Natural killer cell treated with Interleukin-12 subunit alpha and Interleukin-12 subunit beta and Interleukin-15 and Interleukin-18, amount 100 ng/mL, for 72 hours (primary cell): ENCODE data around the gene DENND1A. TPM values are rescaled to one million over a fixed set of nuclear protein-coding genes. Genes with fewer than 3 reads are reported as not detected.

Experiments
- ATAC-seq, 2 donors: fragments of 150-1000 bp; cut with Tn5 transposase in 1 of 2; sonication (Bioruptor Pico), chemical (Tn5 transposase) in 1 of 2; 2 replicates each; pipeline ENCODE4 v1.10.0; 2021
- DNase-seq: peaks from one replicate; pipeline ENCODE4 v3.0.0; 2022; ENCODE audit warnings: low spot score
- H3K27ac Mint-ChIP-seq, 2 donors: 1 replicate in 1 of 2; 2 replicates in 1 of 2; pipeline ENCODE4 v1.8.0; 2022; ENCODE audit warnings: mixed read lengths in 2 of 2, mild to moderate bottlenecking in 1 of 2, moderate library complexity in 1 of 2
- H3K27me3 Mint-ChIP-seq, 2 donors: 1 replicate in 1 of 2; 2 replicates in 1 of 2; pipeline ENCODE4 v1.8.0; 2022; ENCODE audit warnings: mixed read lengths in 2 of 2
- H3K36me3 Mint-ChIP-seq: one replicate; pipeline ENCODE4 v1.8.0; 2022; ENCODE audit warnings: mixed read lengths
- H3K4me1 Mint-ChIP-seq, 2 donors: 1 replicate in 1 of 2; 2 replicates in 1 of 2; pipeline ENCODE4 v1.8.0; 2022; ENCODE audit warnings: low read depth in 2 of 2, mixed read lengths in 2 of 2, mild to moderate bottlenecking in 1 of 2
- H3K4me3 Mint-ChIP-seq: one replicate; pipeline ENCODE4 v1.8.0; 2022; ENCODE audit warnings: mixed read lengths
- H3K9me3 Mint-ChIP-seq: 2 replicates; pipeline ENCODE4 v1.8.0; 2022; ENCODE audit warnings: mixed read lengths
- total RNA-seq, 2 donors: library from RNA; stranded (reverse); gene quantifications; one replicate each; pipeline ENCODE4 v1.2.3, GENCODE V29; 2022

DENND1A gene
- total RNA-seq, 2 donors from 2014 or later = 24.6 to 28.8 TPM

GRCh38 chr9:123389070-123389469, 540.9 kb downstream of the DENND1A start:
- Mint-ChIP-seq H3K4me1 (no peaks in the 10 kb centered on the region), H3K36me3 (no peaks in the 10 kb centered on the region)

GRCh38 chr9:123387686-123388085, 542.2 kb downstream of the DENND1A start:
- no peak overlapping the region for H3K4me3 Mint-ChIP-seq
- H3K9me3 Mint-ChIP-seq = no peaks in the 10 kb centered on the region
- H3K4me1 Mint-ChIP-seq = no peaks in the 10 kb centered on the region
- no peaks in the 10 kb centered on the region for H3K27me3 Mint-ChIP-seq
- no peak for DNase-seq
- H3K27ac Mint-ChIP-seq = no peak overlapping the region
- no peaks in the 10 kb centered on the region for H3K36me3 Mint-ChIP-seq
- ATAC-seq = no peak

More at GRCh38 chr9:123389070-123389469, 540.9 kb downstream of the DENND1A start:
- no peak overlapping the region for H3K27ac Mint-ChIP-seq
- H3K27me3 Mint-ChIP-seq = no peaks in the 10 kb centered on the region
- ATAC-seq = no peak
- no peak for DNase-seq
- no peaks in the 10 kb centered on the region for H3K9me3 Mint-ChIP-seq
- no peak overlapping the region for H3K4me3 Mint-ChIP-seq

- DNase-seq (no peak), ATAC-seq (no peak)
- Mint-ChIP-seq H3K27me3 (no peaks in the 10 kb centered on the region), H3K4me1 (no peaks in the 10 kb centered on the region), H3K9me3 (no peaks in the 10 kb centered on the region), H3K4me3 (no peak overlapping the region), H3K27ac (no peak overlapping the region), H3K36me3 (no peaks in the 10 kb centered on the region)
Observed at GRCh38 chr9:123383512-123384170, 546.3 kb downstream of the DENND1A start.

- H3K9me3 Mint-ChIP-seq = no peaks in the 10 kb centered on the region
- no peaks in the 10 kb centered on the region for H3K4me1 Mint-ChIP-seq
- DNase-seq (no peak), ATAC-seq (no peak)
- no peaks in the 10 kb centered on the region for H3K36me3 Mint-ChIP-seq
- H3K27ac Mint-ChIP-seq = no peak overlapping the region
- H3K4me3 Mint-ChIP-seq = no peak overlapping the region
- H3K27me3 Mint-ChIP-seq = no peaks in the 10 kb centered on the region
Observed at GRCh38 chr9:123382653-123383511, 547.0 kb downstream of the DENND1A start.

GRCh38 chr9:123380852-123381705, 548.8 kb downstream of the DENND1A start:
- Mint-ChIP-seq H3K4me1 (no peaks in the 10 kb centered on the region), H3K36me3 (no peaks in the 10 kb centered on the region), H3K27me3 (no peaks in the 10 kb centered on the region), H3K27ac (no peak overlapping the region), H3K9me3 (no peaks in the 10 kb centered on the region), H3K4me3 (no peak overlapping the region)
- DNase-seq (no peak), ATAC-seq (no peak)

GRCh38 chr9:123378956-123379660, 550.8 kb downstream of the DENND1A start:
- H3K9me3 Mint-ChIP-seq = no peaks in the 10 kb centered on the region
- no peak overlapping the region for H3K4me3 Mint-ChIP-seq
- no peak overlapping the region for H3K27ac Mint-ChIP-seq
- peaks cover 0 to 8% of the 10 kb centered on the region in 2 donors for H3K27me3 Mint-ChIP-seq
- no peaks in the 10 kb centered on the region for H3K4me1 Mint-ChIP-seq
- ATAC-seq (no peak), DNase-seq (no peak)
- no peaks in the 10 kb centered on the region for H3K36me3 Mint-ChIP-seq

GRCh38 chr9:123378025-123378424, 551.9 kb downstream of the DENND1A start:
- DNase-seq (no peak), ATAC-seq (no peak)
- Mint-ChIP-seq H3K36me3 (no peaks in the 10 kb centered on the region), H3K27me3 (peaks cover 0 to 8% of the 10 kb centered on the region in 2 donors), H3K9me3 (no peaks in the 10 kb centered on the region), H3K4me1 (no peaks in the 10 kb centered on the region), H3K4me3 (no peak overlapping the region), H3K27ac (no peak overlapping the region)

GRCh38 chr9:123377211-123377971, 552.5 kb downstream of the DENND1A start:
- Mint-ChIP-seq H3K4me3 (no peak overlapping the region), H3K27me3 (peaks cover 5 to 12% of the 10 kb centered on the region in 2 donors), H3K27ac (no peak overlapping the region), H3K4me1 (peaks cover 0 to under 1% of the 10 kb centered on the region in 2 donors), H3K9me3 (no peaks in the 10 kb centered on the region), H3K36me3 (no peaks in the 10 kb centered on the region)
- DNase-seq = no peak
- ATAC-seq = no peak

GRCh38 chr9:123376218-123377071, 553.5 kb downstream of the DENND1A start:
- Mint-ChIP-seq H3K36me3 (no peaks in the 10 kb centered on the region), H3K4me3 (no peak overlapping the region), H3K9me3 (no peaks in the 10 kb centered on the region), H3K27ac (no peak overlapping the region), H3K27me3 (peaks cover 10 to 17% of the 10 kb centered on the region in 2 donors), H3K4me1 (peaks cover 0 to 3% of the 10 kb centered on the region in 2 donors)
- DNase-seq = no peak
- ATAC-seq = no peak

GRCh38 chr9:123375469-123376132, 554.3 kb downstream of the DENND1A start:
- ATAC-seq (no peak), DNase-seq (no peak)
- Mint-ChIP-seq H3K4me1 (peaks cover 0 to 3% of the 10 kb centered on the region in 2 donors), H3K27me3 (peaks cover 10 to 17% of the 10 kb centered on the region in 2 donors), H3K9me3 (no peaks in the 10 kb centered on the region), H3K4me3 (no peak overlapping the region), H3K36me3 (no peaks in the 10 kb centered on the region), H3K27ac (no peak overlapping the region)

GRCh38 chr9:123373946-123374345, 556.0 kb downstream of the DENND1A start:
- no peaks in the 10 kb centered on the region for H3K9me3 Mint-ChIP-seq
- H3K27me3 Mint-ChIP-seq = peaks cover 17% of the 10 kb centered on the region in 2 donors
- no peaks in the 10 kb centered on the region for H3K36me3 Mint-ChIP-seq
- no peak overlapping the region for H3K4me3 Mint-ChIP-seq
- DNase-seq (no peak), ATAC-seq (no peak)
- peaks cover 0 to 3% of the 10 kb centered on the region in 2 donors for H3K4me1 Mint-ChIP-seq
- H3K27ac Mint-ChIP-seq = no peak overlapping the region
